ENCODE data around the gene TALDO1. TPM values are rescaled to one million over a fixed set of nuclear protein-coding genes. Genes with fewer than 3 reads are reported as not detected.
A peak's percentile ranks its signal among the peaks of the same experiment; 100 is the strongest.

Gene TALDO1
- total RNA-seq, 1 donor from 2014 or later: 182 TPM

- no peak overlapping the region for H3K27ac Mint-ChIP-seq (ENCODE audit: unreplicated experiment)
- H3K27me3 Mint-ChIP-seq (ENCODE audit: unreplicated experiment): peaks cover 4% of the 10 kb centered on the region
- no peaks in the 10 kb centered on the region for H3K36me3 Mint-ChIP-seq (ENCODE audit: unreplicated experiment)
- DNase-seq: peak; percentile 14
- no peak for TF ChIP-seq CTCF (IDR thresholded peaks at IDR 0.05; ENCODE audit: partially characterized antibody, unreplicated experiment)
- peaks cover 4% of the 10 kb centered on the region for H3K4me1 Mint-ChIP-seq (ENCODE audit: low read depth, unreplicated experiment)
- peaks cover 6% of the 10 kb centered on the region for H3K9me3 Mint-ChIP-seq (ENCODE audit: unreplicated experiment)
- H3K4me3 Mint-ChIP-seq (ENCODE audit: unreplicated experiment): no peak overlapping the region
These were observed 52.5 kb downstream of the TALDO1 start for GRCh38 chr11:799641-800316.

- H3K9me3 Mint-ChIP-seq (ENCODE audit: unreplicated experiment): peaks cover 7% of the 10 kb centered on the region
- H3K36me3 Mint-ChIP-seq (ENCODE audit: unreplicated experiment): no peaks in the 10 kb centered on the region
- H3K27ac Mint-ChIP-seq (ENCODE audit: unreplicated experiment): no peak overlapping the region
- peaks cover 5% of the 10 kb centered on the region for H3K27me3 Mint-ChIP-seq (ENCODE audit: unreplicated experiment)
- peak; percentile 13 for DNase-seq
- no peak overlapping the region for H3K4me3 Mint-ChIP-seq (ENCODE audit: unreplicated experiment)
- H3K4me1 Mint-ChIP-seq (ENCODE audit: low read depth, unreplicated experiment): peaks cover 4% of the 10 kb centered on the region
- TF ChIP-seq CTCF (IDR thresholded peaks at IDR 0.05; ENCODE audit: partially characterized antibody, unreplicated experiment): no peak
These were observed 53.2 kb downstream of the TALDO1 start for GRCh38 chr11:800473-800872.

GRCh38 chr11:801097-801780, 54.0 kb downstream of the TALDO1 start:
- Mint-ChIP-seq H3K9me3 (ENCODE audit: unreplicated experiment) (peaks cover 10% of the 10 kb centered on the region), H3K4me3 (ENCODE audit: unreplicated experiment) (no peak overlapping the region)

GRCh38 chr11:802018-802617, 54.9 kb downstream of the TALDO1 start:
- Mint-ChIP-seq H3K4me3 (ENCODE audit: unreplicated experiment) (no peak overlapping the region), H3K9me3 (ENCODE audit: unreplicated experiment) (peaks cover 9% of the 10 kb centered on the region), H3K36me3 (ENCODE audit: unreplicated experiment) (no peaks in the 10 kb centered on the region), H3K27ac (ENCODE audit: unreplicated experiment) (no peak overlapping the region), H3K27me3 (ENCODE audit: unreplicated experiment) (peaks cover 6% of the 10 kb centered on the region), H3K4me1 (ENCODE audit: low read depth, unreplicated experiment) (peaks cover 4% of the 10 kb centered on the region)
- peak; percentile 25 for DNase-seq
- no peak for TF ChIP-seq CTCF (IDR thresholded peaks at IDR 0.05; ENCODE audit: partially characterized antibody, unreplicated experiment)

More at GRCh38 chr11:801097-801780, 54.0 kb downstream of the TALDO1 start:
- TF ChIP-seq CTCF (IDR thresholded peaks at IDR 0.05; ENCODE audit: partially characterized antibody, unreplicated experiment): no peak
- Mint-ChIP-seq H3K36me3 (ENCODE audit: unreplicated experiment) (no peaks in the 10 kb centered on the region), H3K27ac (ENCODE audit: unreplicated experiment) (no peak overlapping the region), H3K4me1 (ENCODE audit: low read depth, unreplicated experiment) (peaks cover 5% of the 10 kb centered on the region), H3K27me3 (ENCODE audit: unreplicated experiment) (peaks cover 8% of the 10 kb centered on the region)
- DNase-seq: peak; percentile 10

All from glutamatergic neuron (in vitro differentiated cells).